ENCODE results near the gene CGNL1.

The CGNL1 gene

DNA sequence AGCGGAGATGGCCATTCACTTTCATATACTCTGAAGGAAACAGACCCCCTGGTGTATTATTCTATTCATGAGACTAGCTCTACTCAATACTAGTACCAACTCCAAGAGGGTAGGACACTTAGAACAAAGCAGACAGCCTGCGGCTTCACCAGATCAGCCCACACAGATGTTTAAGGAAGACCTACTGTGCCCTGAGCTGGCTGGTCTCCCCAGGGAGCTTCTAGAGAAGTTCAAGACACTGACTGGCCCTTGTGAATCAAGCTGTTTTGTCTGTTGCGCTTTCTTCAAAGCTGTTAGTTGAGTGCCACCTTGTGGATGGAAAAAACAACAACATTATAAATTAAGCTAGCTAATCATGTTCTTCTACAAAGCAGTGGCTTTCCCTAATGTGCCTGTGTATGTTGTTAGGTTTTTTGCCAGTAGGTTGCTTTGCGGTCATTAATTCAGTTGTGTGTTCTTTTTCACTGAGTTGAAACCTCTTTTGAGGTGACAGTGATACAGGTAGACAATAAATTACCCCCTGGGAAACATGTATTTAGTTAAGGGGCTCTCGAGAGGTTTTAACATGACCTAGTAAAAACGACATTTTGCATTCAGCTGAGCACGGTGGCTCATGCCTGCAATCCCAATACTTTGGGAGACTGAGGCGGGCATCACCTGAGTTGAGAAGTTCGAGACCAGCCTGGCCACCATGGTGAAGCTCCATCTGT is 151.2 kb downstream of the CGNL1 start:
- no peak for DNase-seq (ENCODE audit: low read depth)

DNA sequence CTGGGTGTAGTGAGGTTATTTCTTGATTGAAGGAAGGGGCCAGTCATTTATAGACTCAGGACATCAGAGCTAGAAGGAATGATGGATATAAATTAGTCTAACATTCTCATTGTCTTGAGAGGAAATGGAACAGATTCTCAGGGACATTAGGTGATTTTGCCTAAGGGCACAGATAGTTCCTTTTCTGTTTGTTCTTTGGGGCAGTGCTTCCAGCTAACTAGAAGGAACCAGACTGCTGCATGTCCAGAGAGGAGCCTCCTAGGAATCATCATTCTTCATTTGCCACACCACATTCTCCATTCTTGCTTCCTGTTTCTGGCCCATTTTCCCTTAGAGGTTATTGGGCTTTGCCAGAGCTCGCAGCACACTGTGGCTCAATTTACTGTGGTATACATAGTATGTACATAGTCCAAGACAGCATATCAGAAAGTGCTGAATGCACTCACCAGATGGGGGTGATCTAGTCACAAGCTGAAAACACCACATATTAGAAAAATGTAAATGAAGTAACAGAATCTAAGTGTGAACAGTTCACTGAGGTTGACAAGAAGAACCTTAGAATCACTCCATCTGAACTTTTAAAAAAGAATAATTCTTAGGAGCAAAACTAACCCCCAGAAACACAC is 152.7 kb downstream of the CGNL1 start:
- DNase-seq (ENCODE audit: low read depth), result no peak

DNA sequence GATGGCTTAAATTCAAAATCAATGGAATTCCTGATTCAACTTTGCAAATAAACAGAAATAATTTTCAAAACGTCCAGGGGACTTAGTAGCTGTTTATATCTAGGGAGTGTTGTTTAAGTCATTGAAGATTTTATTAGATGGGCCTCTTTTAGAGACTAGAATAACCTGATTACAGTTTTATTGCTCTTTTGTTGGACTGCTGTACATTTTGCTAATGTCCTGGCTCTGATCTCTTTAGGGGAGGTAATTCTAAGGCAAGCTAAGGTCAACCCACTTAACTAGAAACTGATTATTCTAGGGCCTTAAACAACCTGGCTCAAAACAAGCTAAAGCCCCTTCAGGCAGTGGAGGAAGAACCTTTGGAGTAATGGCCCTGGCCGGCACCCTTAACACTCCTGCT is 153.4 kb downstream of the CGNL1 start:
- no peak for DNase-seq (ENCODE audit: low read depth)

DNA sequence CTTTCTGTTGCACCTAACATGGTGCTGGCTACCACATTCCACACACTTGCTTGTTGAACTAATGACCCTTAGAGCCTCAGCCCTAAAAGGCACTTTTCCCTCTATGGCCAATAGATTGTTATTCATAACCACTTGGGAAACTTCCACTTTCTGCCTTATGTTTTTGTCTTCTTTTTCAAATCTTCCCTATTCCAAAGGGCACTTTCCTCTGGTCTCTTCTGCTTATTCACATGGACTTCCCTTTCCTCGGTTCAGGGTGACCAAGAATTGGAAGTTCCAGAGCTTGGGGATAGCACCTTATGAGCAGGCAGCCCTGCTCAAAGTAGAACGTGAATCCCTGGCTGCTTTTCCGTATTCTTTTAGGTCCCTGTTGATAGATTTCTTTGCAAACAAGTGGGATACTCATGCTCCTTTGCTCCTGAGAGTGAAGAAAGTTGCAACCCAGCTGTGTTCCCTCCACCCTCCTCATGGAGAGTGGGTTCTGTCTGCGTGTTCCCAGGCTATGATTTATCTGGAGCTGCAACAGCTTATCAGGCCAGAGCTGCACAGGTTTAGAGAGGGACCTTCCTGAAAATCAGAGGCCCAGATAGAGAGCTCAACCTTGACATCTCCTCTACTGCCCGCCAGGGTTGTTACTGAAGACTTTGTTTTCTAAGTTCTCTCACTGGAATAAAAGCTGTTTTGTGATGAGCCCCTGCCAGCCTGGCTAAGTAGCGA is 156.6 kb downstream of the CGNL1 start:
- no peak for DNase-seq (ENCODE audit: low read depth)

DNA sequence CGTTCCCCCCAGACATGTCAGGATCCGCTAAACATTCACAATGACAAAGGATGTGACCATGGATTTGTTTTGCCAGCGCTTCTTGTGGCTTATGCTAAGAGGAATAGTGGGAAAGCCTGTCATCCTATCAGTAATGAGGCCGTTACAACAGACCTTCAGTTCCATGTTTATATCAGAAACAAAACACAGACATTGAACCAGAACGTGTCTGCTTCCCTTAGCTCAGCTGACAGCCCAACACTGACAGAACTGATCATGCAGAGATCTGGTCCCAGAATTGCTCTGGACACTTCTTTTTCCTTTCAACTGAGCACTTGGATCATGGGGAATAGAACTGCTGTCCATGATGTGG is 157.1 kb downstream of the CGNL1 start:
- DNase-seq (ENCODE audit: low read depth), result no peak

DNA sequence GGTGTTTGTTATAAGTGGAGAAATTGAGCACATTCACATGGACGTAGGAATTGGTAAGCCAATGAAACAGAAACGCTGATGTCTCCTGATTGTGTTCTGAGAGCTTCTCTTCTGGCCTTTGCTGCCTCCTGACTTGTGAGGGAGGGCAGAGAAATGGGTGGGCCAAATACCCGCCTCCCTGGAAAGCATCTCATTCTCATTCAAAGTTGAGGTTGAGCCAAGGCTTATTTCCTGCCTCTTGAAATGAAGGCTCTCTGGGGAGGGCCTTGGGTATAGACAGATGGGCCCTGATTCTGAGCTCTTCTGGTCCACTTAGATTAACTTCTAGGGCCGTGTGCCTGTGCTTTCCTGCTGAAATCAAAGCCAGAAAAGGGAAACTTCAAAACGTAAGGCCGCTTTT is 158.0 kb downstream of the CGNL1 start:
- DNase-seq (ENCODE audit: low read depth), result no peak

DNA sequence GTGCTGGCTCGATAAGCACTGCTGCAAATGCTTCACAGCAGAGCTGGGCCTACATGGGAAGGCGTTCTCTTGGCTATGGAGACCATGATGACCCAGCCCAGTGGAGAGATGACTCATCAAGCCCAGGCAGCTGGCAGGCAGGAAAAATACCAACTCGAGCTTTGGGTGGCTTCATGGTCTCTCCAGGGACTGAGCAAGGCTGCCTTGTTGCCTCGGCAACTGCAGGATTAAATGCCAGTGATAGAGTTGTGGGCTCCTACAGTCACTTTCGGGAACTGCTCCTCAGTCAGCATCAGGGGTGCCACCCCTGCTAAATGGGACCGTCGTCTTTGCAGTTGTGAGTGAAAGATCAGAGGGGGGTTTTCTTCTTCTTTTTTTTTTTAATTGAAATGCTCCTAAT is 160.8 kb downstream of the CGNL1 start:
- DNase-seq (ENCODE audit: low read depth), result no peak

DNA sequence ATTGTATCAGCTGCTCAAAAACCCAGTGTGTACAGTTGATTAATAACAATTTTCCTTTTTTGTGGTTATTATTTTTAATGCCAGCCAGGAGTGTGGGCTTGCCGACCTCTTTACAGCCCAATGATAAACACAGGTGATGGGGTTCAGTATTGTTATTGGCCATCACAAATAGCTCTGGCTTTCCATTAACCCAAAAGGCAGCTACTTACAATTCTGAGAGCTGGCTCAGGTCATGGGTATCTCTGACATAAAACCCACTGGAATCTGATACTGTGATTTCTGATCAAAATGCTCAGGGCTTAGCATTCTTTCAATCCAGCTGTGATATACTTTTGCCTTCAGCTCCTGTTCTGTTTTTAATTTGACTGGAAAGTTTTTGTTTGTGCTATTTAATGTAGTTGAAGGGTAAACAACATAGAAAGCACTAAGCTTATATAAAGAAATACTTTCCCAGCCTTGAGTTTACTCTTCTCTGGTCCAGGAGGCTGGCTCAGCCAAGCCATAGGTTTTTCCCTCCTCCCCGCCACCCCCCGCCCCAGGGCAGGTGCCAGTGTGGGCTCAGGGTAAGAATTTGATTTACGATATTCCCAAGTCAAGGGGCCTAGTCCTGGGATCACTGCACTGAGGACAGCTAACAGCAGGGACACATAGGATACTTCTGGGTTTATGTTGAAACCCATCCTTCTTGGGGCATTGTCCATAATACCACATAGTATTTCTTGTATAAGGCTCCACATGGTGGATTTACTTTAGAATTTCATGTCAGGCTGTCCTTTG is 161.4 kb downstream of the CGNL1 start:
- no peak for DNase-seq (ENCODE audit: low read depth)

DNA sequence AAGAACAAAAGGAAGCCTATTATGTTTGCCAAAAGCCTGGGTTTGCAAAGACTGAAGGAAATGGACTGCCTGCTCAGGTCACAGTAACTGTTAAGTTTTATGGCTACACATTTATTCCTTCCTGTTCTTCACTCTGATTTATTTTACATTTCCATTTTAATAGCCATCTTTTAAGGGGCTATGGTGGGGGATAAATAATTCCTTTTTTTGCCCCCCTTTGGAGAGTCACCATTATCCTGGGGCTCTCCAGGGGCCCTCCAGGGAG is 161.9 kb downstream of the CGNL1 start:
- no peak for DNase-seq (ENCODE audit: low read depth)

DNA sequence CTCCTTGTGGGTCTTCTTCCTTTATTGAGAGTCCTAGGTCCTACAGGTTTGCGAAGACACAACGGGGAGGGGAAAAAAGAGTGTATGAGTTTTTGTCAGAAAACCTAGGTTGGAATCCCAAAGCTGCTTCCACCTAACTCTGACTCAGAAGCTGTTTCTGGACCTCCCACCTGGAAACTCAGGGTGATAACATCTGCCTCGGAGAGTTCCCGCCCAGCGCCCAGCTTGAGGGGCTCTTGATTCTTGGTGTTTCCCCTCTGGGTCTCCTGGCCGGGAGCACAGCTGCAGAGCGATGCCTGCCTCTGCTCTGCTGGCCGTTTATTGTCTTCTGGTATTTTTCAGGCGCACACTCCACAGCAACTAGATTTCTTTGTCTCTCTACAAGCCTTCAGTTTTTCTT is 162.5 kb downstream of the CGNL1 start:
- no peak for DNase-seq (ENCODE audit: low read depth)

DNA sequence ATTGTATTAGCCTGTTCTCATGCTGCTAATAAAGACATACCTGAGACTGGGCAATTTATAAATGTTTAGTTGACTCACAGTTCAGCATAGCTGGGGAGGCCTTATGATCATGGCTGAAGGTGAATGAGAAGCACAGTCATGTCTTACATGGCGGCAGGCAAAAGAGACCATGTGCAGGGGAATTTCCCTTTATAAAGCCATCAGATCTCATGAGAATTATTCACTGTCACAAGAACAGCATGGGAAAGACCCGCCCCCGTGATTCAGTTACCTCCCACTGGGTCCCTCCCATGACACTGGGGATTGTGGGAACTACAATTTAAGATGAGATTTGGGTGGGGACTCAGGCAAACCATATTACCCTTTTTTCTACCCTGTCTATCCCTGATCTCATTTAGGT is 163.9 kb downstream of the CGNL1 start:
- DNase-seq (ENCODE audit: low read depth), result no peak

DNA sequence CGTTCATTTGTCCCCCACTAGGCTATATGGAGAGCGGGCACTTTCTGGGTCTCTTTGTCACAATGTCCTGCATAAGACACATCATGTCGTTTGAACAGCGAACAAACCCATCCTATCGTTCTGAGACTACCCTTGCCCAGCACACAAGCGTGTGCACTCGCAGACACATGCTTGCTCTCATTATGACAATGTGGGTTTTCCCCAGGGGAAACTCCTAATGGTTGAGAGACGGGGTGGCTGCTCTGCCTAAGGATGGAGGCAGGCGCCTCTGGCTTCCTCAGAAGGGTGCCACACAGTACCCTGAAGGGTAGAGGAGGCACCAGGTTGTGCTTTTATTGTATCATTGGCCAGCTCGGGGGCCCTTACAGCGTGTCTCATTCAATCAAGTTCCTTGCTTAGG is 164.4 kb downstream of the CGNL1 start:
- no peak for DNase-seq (ENCODE audit: low read depth)

DNA sequence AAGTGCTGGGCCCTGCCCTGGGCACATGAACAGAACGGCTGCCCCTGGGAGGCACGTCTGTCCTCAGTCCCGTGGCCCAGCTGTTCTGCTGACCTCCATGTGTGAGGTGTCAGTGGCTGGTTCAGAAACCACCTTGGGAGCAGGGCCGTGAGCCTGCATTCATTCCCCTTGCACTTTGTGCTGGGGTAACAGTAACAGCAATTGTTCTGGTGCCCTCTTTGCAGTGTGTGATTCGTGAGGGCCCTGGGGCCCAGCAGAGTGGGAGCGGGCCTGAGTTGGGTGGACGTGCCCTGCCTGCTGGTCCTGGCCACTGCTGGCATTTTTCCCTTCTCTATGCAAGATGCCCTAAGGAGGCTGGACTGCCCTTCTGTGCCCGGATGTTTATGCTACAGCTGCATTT is 165.0 kb downstream of the CGNL1 start:
- DNase-seq (ENCODE audit: low read depth), result no peak

DNA sequence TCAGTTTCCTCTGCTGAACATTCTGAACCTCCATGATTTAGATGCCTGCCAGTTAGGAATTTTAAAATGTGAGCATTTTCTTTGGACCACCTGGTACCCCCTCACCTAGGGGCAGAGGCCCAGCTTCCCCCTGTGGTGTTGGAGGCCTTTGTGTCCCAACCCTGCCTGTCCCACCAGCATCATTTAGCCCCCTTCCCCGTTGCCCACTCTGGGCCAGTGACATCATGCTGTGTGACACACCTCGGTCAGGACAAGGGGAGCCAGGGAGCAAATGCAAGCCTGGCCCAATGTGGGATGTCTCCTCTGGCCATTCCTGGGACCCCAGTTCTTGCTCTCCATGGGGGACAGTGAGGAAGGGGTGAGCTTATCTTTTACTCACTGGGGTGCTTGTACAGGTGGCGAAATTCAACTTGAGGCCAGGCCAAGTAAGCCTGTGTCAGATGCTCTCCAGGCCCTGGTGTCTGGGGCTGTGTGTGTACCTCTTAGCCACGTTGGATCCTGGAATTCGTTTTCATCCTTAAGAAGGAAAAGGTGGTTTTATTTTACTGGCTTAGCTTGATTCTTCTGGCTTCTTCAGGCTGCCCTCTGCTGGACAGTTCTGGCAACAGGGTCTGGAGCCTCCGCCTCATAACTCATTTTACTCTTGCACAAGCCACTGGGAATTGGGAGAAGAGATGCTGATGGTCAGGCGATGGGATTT is 165.7 kb downstream of the CGNL1 start:
- no peak for DNase-seq (ENCODE audit: low read depth)

DNA sequence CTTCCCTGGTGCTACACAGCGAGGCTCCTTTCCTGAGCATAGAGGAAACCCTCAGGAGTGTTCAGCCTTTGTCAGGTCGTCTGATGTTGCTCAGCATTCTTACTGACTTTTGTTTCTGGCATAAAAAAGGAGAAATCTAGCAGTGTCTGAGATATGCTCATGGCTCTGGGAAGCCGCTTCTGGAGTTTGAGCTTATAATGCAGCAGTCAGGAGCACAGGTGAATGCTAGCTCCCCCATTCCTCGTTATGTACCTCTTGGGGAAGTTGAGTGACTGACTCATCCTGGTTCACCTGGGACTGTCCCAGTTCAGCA is 166.2 kb downstream of the CGNL1 start:
- DNase-seq (ENCODE audit: low read depth), result no peak

DNA sequence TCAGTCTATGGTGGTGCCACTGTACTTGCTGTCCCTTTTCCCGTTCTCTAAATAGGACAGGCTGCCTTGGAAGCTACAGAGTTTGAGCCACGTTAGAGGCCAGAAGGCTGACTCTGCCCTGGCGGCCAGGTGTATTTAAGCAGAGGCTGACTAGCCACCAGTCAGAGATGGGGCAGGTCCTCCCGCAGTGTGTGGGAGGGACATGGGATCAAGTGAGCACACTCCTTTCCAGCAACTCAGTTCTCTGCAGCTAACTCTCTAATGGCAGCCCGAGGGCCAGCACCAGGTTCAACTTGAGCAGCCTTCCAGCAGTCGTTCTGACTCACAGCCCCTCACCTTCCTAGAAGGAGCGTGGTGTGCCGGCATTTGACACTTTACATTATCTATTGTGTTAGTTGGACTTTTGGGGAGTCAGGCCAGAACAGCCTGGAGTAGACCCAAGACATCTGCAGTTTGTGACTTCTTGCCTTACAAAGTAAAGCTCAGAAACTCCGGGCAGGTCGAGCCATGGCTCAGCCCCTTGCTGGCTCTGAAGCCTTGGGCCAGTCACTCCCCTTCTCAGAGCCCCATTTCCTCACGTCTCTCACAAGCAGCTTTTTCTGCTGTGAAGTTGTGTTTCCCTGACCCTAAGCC is 168.7 kb downstream of the CGNL1 start:
- DNase-seq (ENCODE audit: low read depth), result no peak

DNA sequence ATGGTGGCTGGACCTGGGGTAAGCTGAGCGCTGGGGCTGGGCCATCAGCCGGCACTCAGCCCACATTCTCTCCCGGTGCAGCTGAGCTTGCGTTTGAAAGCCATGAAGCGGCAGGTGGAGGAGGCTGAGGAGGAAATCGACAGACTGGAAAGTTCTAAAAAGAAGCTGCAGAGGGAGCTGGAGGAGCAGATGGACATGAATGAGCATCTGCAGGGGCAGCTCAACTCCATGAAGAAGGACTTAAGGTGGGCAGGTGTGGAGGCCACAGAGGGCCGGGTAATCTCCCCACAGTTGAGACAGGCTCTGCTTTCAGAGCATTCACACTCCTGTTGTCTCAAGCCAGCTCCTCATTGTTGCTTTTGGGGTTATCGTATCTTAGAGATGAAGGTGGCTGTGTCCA is 169.7 kb downstream of the CGNL1 start:
- no peak for DNase-seq (ENCODE audit: low read depth)

DNA sequence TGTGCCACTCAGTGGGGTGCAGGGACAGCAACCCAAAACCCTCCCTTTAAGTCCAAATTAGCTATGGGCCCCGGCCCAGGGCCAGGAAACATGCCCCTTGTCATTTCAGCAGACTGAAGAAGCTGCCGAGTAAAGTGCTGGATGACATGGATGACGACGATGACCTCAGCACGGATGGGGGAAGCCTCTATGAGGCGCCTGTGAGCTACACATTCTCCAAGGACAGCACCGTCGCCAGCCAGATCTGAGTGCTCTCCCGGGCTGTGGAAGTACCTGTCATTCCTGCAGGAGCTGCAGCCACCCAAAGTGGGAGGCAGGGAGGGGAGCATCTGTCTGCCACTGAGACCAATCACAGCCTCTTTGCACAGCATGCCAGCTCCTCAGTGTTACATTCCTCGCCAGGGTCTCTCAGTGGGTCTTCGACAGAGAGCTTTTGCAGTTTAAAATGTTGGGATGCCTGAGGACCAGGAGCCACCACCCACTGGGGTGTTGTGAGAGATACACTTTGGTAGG is 171.0 kb downstream of the CGNL1 start:
- no peak for DNase-seq (ENCODE audit: low read depth)

DNA sequence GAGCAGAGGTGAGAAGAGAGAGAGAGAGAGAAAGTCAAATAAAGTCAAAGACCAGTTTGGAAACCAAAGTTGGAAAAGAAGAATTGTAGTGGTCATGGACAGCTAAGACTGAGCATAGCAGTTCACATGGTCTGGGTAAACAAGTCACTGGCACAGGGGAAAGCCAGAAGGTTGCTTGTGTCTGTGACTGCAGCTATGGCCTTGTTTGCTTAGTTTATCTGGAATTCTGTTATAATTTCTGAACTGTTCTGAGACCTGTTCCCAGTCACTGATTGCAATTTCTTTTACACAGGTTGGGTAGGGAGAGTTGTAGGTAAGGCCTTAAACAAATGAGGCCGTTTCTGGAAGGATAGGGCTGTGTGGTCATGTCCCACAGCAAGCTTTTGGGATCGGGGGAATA is 172.0 kb downstream of the CGNL1 start:
- DNase-seq (ENCODE audit: low read depth), result no peak

DNA sequence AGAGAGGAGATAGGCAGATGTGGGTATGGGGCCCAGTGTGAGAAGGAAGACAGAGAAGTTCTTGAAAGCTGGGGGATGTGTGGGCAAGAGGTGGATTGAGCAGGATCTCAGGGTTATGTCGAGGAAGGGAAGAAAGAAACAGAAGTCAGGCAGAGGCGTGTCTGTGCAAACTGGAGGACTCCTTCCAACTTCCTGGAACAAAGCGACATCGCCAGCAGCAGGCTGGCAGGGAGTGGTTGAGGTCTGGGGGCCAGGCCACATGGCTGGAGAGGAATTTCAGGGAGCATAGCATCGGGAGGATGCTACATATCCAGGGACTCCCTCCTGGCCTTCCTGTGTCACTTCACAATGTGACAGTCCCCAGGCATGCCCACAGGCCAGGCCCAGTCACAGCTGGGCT is 172.5 kb downstream of the CGNL1 start:
- DNase-seq (ENCODE audit: low read depth), result no peak

DNA sequence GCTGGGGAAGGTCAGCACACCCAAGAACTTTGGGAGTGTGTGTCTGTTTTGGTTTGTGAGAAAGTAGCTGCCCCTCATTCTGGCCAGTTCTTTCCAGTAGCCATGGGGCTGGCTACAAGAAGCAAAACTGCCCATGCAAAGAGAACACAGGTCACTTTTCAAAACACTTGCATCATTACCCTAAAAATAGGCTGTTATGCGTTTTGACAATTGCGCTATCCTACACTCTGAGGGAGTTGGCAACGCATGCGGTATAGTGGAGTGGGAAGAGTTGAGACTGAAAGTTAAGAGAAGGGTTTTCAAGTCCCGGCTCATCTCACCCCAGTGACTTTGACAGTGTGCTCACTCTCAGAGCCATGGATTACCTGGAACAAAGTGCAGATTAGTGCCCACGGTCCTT is 173.6 kb downstream of the CGNL1 start:
- no peak for DNase-seq (ENCODE audit: low read depth)

DNA sequence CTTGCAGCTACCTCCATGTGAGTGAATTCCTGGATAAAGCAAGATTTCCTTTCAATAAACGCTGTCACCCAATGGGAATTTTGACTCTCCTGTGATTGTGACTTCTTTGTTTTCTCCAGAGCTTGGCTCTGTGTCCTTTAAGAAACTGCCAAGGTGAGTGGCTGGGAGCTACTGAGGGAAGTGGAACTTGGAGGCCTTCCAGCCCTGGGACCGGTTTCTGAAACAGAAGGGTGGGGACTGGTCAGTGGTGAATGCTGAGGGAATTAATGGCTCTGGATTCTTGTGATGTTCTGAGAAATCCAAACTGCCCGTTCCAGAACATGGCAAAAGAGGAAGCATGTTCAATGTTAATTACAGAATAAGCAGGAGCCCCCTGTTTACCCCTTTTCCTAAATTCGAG is 174.3 kb downstream of the CGNL1 start:
- DNase-seq (ENCODE audit: low read depth), result no peak

Measured in activated gamma-delta T cell treated with anti-CD3 and anti-CD28 coated beads, Interleukin-2, amount 50 U/mL, for 16 hours (primary cell).